CD4-positive, alpha-beta T cell (primary cell): ENCODE measurements around the gene IQGAP2. TPM values are rescaled to one million over a fixed set of nuclear protein-coding genes. Genes with fewer than 3 reads are reported as not detected.
A peak's percentile ranks its signal among the peaks of the same experiment; 100 is the strongest.

Experiments used
- ATAC-seq: fragments of 200-7000 bp; cut with Tn5 transposase; one replicate; pipeline ENCODE4 v1.10.0; 2022; ENCODE audit warnings: mild to moderate bottlenecking; ENCODE audit not compliant: poor library complexity
- CTCF ChIA-PET: fragments of 350-600 bp; sonication (Branson Sonifier 250); formaldehyde crosslinking; loops from one replicate; lab custom pipeline; 2021; ENCODE audit warnings: antibody characterized with exemption, inconsistent platforms; lab: Charles Lee
- POLR2A ChIA-PET: fragments of 350-600 bp; sonication (Branson Sonifier 250); formaldehyde crosslinking; loops from one replicate; lab custom pipeline; 2021; ENCODE audit warnings: antibody characterized with exemption, inconsistent platforms; lab: Charles Lee
- DNase-seq, 14 experiments: peaks; one replicate each; pipeline ENCODE4 v3.0.0-alpha.2; 2013 to 2020; ENCODE audit warnings: mixed read lengths in 2 of 14
- H3K27ac ChIP-seq, 2 donors: one replicate each; pipeline versions ENCODE4 v1.5.1 to v1.7.0; 2013; ENCODE audit warnings: low read length in 2 of 2, low read depth in 1 of 2, mild to moderate bottlenecking in 1 of 2
- H3K27me3 ChIP-seq, 2 experiments: 1 replicate in 1 of 2; 2 replicates in 1 of 2; pipeline versions ENCODE4 v1.6.1 to v1.7.0; 2013; ENCODE audit warnings: low read length in 2 of 2, control low read depth in 1 of 2, mild to moderate bottlenecking in 1 of 2, moderate library complexity in 1 of 2; ENCODE audit not compliant: insufficient read depth in 2 of 2, control insufficient read depth in 1 of 2
- H3K36me3 ChIP-seq: one replicate; pipeline ENCODE4 v1.6.1; 2013; ENCODE audit warnings: low read length, control low read depth; ENCODE audit not compliant: insufficient read depth
- H3K4me1 ChIP-seq: one replicate; pipeline ENCODE4 v1.6.1; 2013; ENCODE audit warnings: low read length, control low read depth; ENCODE audit not compliant: insufficient read depth
- H3K4me3 ChIP-seq: one replicate; pipeline ENCODE4 v1.5.1; 2013; ENCODE audit warnings: mild to moderate bottlenecking, low read length, moderate library complexity
- H3K9me3 ChIP-seq, 2 experiments: 1 replicate in 1 of 2; 2 replicates in 1 of 2; pipeline versions ENCODE4 v1.6.1 to v1.7.0; 2013; ENCODE audit warnings: low read length in 2 of 2, mild to moderate bottlenecking in 2 of 2, control low read depth in 1 of 2, moderate library complexity in 1 of 2; ENCODE audit not compliant: control insufficient read depth in 1 of 2, insufficient read depth in 1 of 2
- H3K27ac Mint-ChIP-seq: one replicate; pipeline ENCODE4 v1.8.0; 2020; ENCODE audit warnings: mixed read lengths
- H3K27me3 Mint-ChIP-seq: one replicate; pipeline ENCODE4 v1.8.0; 2021; ENCODE audit warnings: mixed read lengths
- H3K36me3 Mint-ChIP-seq: one replicate; pipeline ENCODE4 v1.8.0; 2021; ENCODE audit warnings: low read depth, mixed read lengths
- H3K4me1 Mint-ChIP-seq: one replicate; pipeline ENCODE4 v1.8.0; 2021; ENCODE audit warnings: low read depth, mixed read lengths
- H3K4me3 Mint-ChIP-seq: one replicate; pipeline ENCODE4 v1.8.0; 2020; ENCODE audit warnings: mild to moderate bottlenecking, mixed read lengths
- H3K9me3 Mint-ChIP-seq: one replicate; pipeline ENCODE4 v1.8.0; 2020; ENCODE audit warnings: mixed read lengths
- CTCF ChIP-seq: fragments of 200-600 bp; IDR thresholded peaks from one replicate; pipeline ENCODE4 v1.8.0; 2022; ENCODE audit warnings: antibody characterized with exemption, mild to moderate bottlenecking
- intact Hi-C, 2 experiments: fragments of 100-400 bp; cut with DNase I in 1 of 2; cut with micrococcal nuclease in 1 of 2; formaldehyde crosslinking; loops; one replicate each; pipeline versions ENCODE4 v1.15.1 to v1.9.0; 2023 to 2025; cut with DNase I, micrococcal nuclease
- total RNA-seq, 174 experiments: library from RNA in 2 of 174; stranded (reverse) in 2 of 174; gene quantifications; one replicate each; pipeline ENCODE4 v1.2.3 and lab custom pipeline; 2021 to 2026

The IQGAP2 gene
- total RNA-seq, 2 experiments from 2014 or later, result 58.8 TPM

- Histone ChIP-seq H3K27me3 (no peaks in the 10 kb centered on the region), H3K27ac (no peak overlapping the region), H3K36me3 (no peaks in the 10 kb centered on the region), H3K9me3 (no peaks in the 10 kb centered on the region), H3K4me3 (no peak overlapping the region), H3K4me1 (peaks cover 25% of the 10 kb centered on the region)
- POLR2A ChIA-PET, result interaction anchor here (1.9 kb wide), 1 partner anchor 17 kb away, joined by 8 read pairs; no protein-coding TSS in a partner anchor
- intact Hi-C loops, result loop anchor here in 1 of 2 experiments (5.0 kb wide), 1 partner anchor 34 kb away; no protein-coding TSS in a partner anchor
- Mint-ChIP-seq H3K4me1 (peaks cover 89% of the 10 kb centered on the region), H3K27me3 (no peaks in the 10 kb centered on the region), H3K4me3 (no peak overlapping the region), H3K27ac (peak overlapping the region; percentile 40), H3K36me3 (no peaks in the 10 kb centered on the region), H3K9me3 (no peaks in the 10 kb centered on the region)
- ATAC-seq (no peak), DNase-seq (no peak)
- no peak for TF ChIP-seq CTCF
- CTCF ChIA-PET, result no interaction called here
Measured at GRCh38 chr5:76525956-76526355, 122.9 kb downstream of the IQGAP2 start.

- intact Hi-C loops, result loop anchor here in 1 of 2 experiments (5.0 kb wide), 1 partner anchor 35 kb away; no protein-coding TSS in a partner anchor
- Histone ChIP-seq H3K27me3 (no peaks in the 10 kb centered on the region), H3K4me3 (no peak overlapping the region), H3K4me1 (peaks cover 19% of the 10 kb centered on the region), H3K36me3 (no peaks in the 10 kb centered on the region), H3K9me3 (no peaks in the 10 kb centered on the region), H3K27ac (no peak overlapping the region)
- H3K4me1 Mint-ChIP-seq, result peaks cover 88% of the 10 kb centered on the region
- no peak for TF ChIP-seq CTCF
- no peaks in the 10 kb centered on the region for H3K27me3 Mint-ChIP-seq
- CTCF ChIA-PET, result interaction anchor here (1.3 kb wide), 1 partner anchor 10 kb away, joined by 3 read pairs; no protein-coding TSS in a partner anchor
- ATAC-seq, result no peak
- POLR2A ChIA-PET, result interaction anchor here (1.9 kb wide), 1 partner anchor 16 kb away, joined by 8 read pairs; no protein-coding TSS in a partner anchor
- no peaks in the 10 kb centered on the region for H3K36me3 Mint-ChIP-seq
- H3K4me3 Mint-ChIP-seq, result no peak overlapping the region
- H3K27ac Mint-ChIP-seq, result peak overlapping the region; percentile 40
- DNase-seq, result no peak
- H3K9me3 Mint-ChIP-seq, result no peaks in the 10 kb centered on the region
Measured at GRCh38 chr5:76526950-76527583, 124.0 kb downstream of the IQGAP2 start.

GRCh38 chr5:76527685-76528161 lies 124.6 kb downstream of the IQGAP2 start:
- peaks cover 3% of the 10 kb centered on the region for H3K36me3 ChIP-seq
- ChIA-PET CTCF (interaction anchor here (1.3 kb wide), 1 partner anchor 9 kb away, joined by 3 read pairs; no protein-coding TSS in a partner anchor), POLR2A (interaction anchor here (1.9 kb wide), 1 partner anchor 15 kb away, joined by 8 read pairs; no protein-coding TSS in a partner anchor)
- no peak for TF ChIP-seq CTCF
- Mint-ChIP-seq H3K36me3 (no peaks in the 10 kb centered on the region), H3K27ac (no peak overlapping the region), H3K4me3 (no peak overlapping the region), H3K27me3 (no peaks in the 10 kb centered on the region), H3K4me1 (peaks cover 82% of the 10 kb centered on the region), H3K9me3 (no peaks in the 10 kb centered on the region)
- no peak overlapping the region for H3K4me3 ChIP-seq
- H3K9me3 ChIP-seq, result no peaks in the 10 kb centered on the region
- ATAC-seq (peak; percentile 49), DNase-seq (peak in 1 of 14 experiments; percentile 51)
- intact Hi-C loops, result loop anchor here in 1 of 2 experiments (5.0 kb wide), 1 partner anchor 35 kb away; no protein-coding TSS in a partner anchor
- peaks cover 22% of the 10 kb centered on the region for H3K4me1 ChIP-seq
- no peak overlapping the region for H3K27ac ChIP-seq
- H3K27me3 ChIP-seq, result no peaks in the 10 kb centered on the region
